PC-9 (cell line): Measurements from ENCODE around the gene NDUFC1.

Experiments
- EZH2 ChIP-seq: fragments of 200-600 bp; sonication (generic); IDR thresholded peaks from 2 replicates; pipeline ENCODE4 v1.8.0; 2017; ENCODE audit warnings: antibody characterized with exemption, low read depth
- TF ChIP-seq, protein P1 (sequence below): fragments of 200-600 bp; sonication (generic); conservative IDR thresholded peaks from 2 replicates; pipeline ENCODE4 v1.6.1; 2017; ENCODE audit warnings: mixed run types, antibody characterized with exemption, mild to moderate bottlenecking, moderate library complexity

GRCh38 chr4:139300431-139301112 lies 1.7 kb downstream of the NDUFC1 start:
- TF ChIP-seq, protein P1, sequence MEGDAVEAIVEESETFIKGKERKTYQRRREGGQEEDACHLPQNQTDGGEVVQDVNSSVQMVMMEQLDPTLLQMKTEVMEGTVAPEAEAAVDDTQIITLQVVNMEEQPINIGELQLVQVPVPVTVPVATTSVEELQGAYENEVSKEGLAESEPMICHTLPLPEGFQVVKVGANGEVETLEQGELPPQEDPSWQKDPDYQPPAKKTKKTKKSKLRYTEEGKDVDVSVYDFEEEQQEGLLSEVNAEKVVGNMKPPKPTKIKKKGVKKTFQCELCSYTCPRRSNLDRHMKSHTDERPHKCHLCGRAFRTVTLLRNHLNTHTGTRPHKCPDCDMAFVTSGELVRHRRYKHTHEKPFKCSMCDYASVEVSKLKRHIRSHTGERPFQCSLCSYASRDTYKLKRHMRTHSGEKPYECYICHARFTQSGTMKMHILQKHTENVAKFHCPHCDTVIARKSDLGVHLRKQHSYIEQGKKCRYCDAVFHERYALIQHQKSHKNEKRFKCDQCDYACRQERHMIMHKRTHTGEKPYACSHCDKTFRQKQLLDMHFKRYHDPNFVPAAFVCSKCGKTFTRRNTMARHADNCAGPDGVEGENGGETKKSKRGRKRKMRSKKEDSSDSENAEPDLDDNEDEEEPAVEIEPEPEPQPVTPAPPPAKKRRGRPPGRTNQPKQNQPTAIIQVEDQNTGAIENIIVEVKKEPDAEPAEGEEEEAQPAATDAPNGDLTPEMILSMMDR, result no peak
- no peak for TF ChIP-seq EZH2
